HCT116 (cell line): Measurements from ENCODE around the gene KNDC1. TPM values are rescaled to one million over a fixed set of nuclear protein-coding genes. Genes with fewer than 3 reads are reported as not detected.

Experiments
- ATAC-seq: fragments of 200-7000 bp; cut with Tn5 transposase; 2 replicates; pipeline ENCODE4 v1.9.1; 2020; ENCODE audit warnings: mild to moderate bottlenecking, moderate library complexity
- BruUV-seq: library from RNA; stranded (reverse); fragments of 400-500 nt; replicated peaks from 2 replicates; lab custom pipeline; 2021; lab: Mats Ljungman, UMichigan
- CTCF ChIA-PET: fragments of 300-600 bp; sonication (Branson Sonifier 250); formaldehyde crosslinking; loops from one replicate; lab custom pipeline; 2021; ENCODE audit warnings: antibody characterized with exemption; lab: Charles Lee
- POLR2A ChIA-PET: fragments of 300-600, 350-600 bp; sonication (Branson Sonifier 250); formaldehyde crosslinking; loops from one replicate; lab custom pipeline; 2021; ENCODE audit warnings: antibody characterized with exemption; lab: Charles Lee
- RAD21 ChIA-PET, 2 experiments: fragments of 300-600 bp; sonication (Branson Sonifier 250); formaldehyde crosslinking; loops; one replicate each; lab custom pipeline; 2023; ENCODE audit warnings: low total read pairs in 2 of 2; ENCODE audit not compliant: uncharacterized antibody in 2 of 2, unreplicated experiment in 2 of 2, low non-redundant PET in 1 of 2; lab: Charles Lee
- DNase-seq: peaks from one replicate; pipeline ENCODE4 v3.0.0-alpha.2; 2010; ENCODE audit warnings: low read depth, low spot score
- H2AFZ ChIP-seq: fragments of 200-600 bp; shearing (Covaris generic), sonication (generic); 2 replicates; pipeline ENCODE4 v1.6.1; 2017; ENCODE audit warnings: low read depth, mixed run types, mixed read lengths, antibody characterized with exemption, low read length; ENCODE audit not compliant: poor library complexity, severe bottlenecking
- H3K27ac ChIP-seq: 2 replicates; pipeline ENCODE4 v1.5.1; 2012; ENCODE audit warnings: low read depth, low read length
- H3K27me3 ChIP-seq: fragments of 200-600 bp; sonication (generic); 2 replicates; pipeline ENCODE4 v1.6.1; 2016; ENCODE audit warnings: mixed run types, low read length, mixed read lengths; ENCODE audit not compliant: insufficient read depth
- H3K36me3 ChIP-seq, 2 experiments: fragments of 200-500 bp in 1 of 2; fragments of 200-600 bp in 1 of 2; sonication (Bioruptor generic) in 1 of 2; sonication (generic) in 1 of 2; 2 replicates each; pipeline versions ENCODE4 v1.5.1 to v1.6.1; 2014 to 2016; ENCODE audit warnings: low read length in 2 of 2, inconsistent platforms in 1 of 2, mixed read lengths in 1 of 2, mixed run types in 1 of 2; ENCODE audit not compliant: insufficient read depth in 2 of 2, control insufficient read depth in 1 of 2
- H3K4me1 ChIP-seq, 2 experiments: fragments of 200-600 bp in 1 of 2; sonication (generic) in 1 of 2; 2 replicates each; pipeline versions ENCODE4 v1.5.1 to v1.6.1; 2012 to 2017; ENCODE audit warnings: low read length in 2 of 2, inconsistent platforms in 1 of 2, mild to moderate bottlenecking in 1 of 2, mixed read lengths in 1 of 2, mixed run types in 1 of 2, moderate library complexity in 1 of 2; ENCODE audit not compliant: insufficient read depth in 2 of 2, control insufficient read depth in 1 of 2
- H3K4me2 ChIP-seq: fragments of 200-600 bp; sonication (generic); 2 replicates; pipeline ENCODE4 v1.6.1; 2017; ENCODE audit warnings: mixed run types, low read length, mixed read lengths
- H3K4me3 ChIP-seq, 2 experiments: fragments of 200-600 bp in 1 of 2; sonication (generic) in 1 of 2; replicated peaks in 1 of 2; 2 replicates each; pipeline ENCODE4 v1.5.1; 2011 to 2016; ENCODE audit warnings: low read length in 2 of 2, control low read depth in 1 of 2, low read depth in 1 of 2, mild to moderate bottlenecking in 1 of 2, mixed read lengths in 1 of 2, mixed run types in 1 of 2
- H3K79me2 ChIP-seq: fragments of 200-600 bp; sonication (generic); 2 replicates; pipeline ENCODE4 v1.6.1; 2017; ENCODE audit warnings: mild to moderate bottlenecking, mixed run types, low read length, moderate library complexity, mixed read lengths; ENCODE audit not compliant: insufficient read depth
- H3K9ac ChIP-seq: fragments of 200-600 bp; sonication (generic); 2 replicates; pipeline ENCODE4 v1.6.1; 2016; ENCODE audit warnings: low read length, mixed read lengths
- H3K9me2 ChIP-seq: fragments of 200-600 bp; sonication (generic), shearing (Covaris generic); 2 replicates; pipeline ENCODE4 v1.6.1; 2017; ENCODE audit warnings: mixed run types, mild to moderate bottlenecking, moderate library complexity; ENCODE audit not compliant: insufficient read depth
- H3K9me3 ChIP-seq, 2 experiments: fragments of 200-500 bp in 1 of 2; fragments of 200-600 bp in 1 of 2; sonication (Bioruptor generic) in 1 of 2; sonication (generic) in 1 of 2; 2 replicates each; pipeline ENCODE4 v1.6.1; 2014 to 2017; ENCODE audit warnings: low read length in 2 of 2, mixed read lengths in 2 of 2, inconsistent platforms in 1 of 2, low read depth in 1 of 2, mild to moderate bottlenecking in 1 of 2, mixed run types in 1 of 2, moderate library complexity in 1 of 2; ENCODE audit not compliant: control insufficient read depth in 1 of 2, insufficient read depth in 1 of 2
- H4K20me1 ChIP-seq: fragments of 200-600 bp; sonication (generic), shearing (Covaris generic); 2 replicates; pipeline ENCODE4 v1.6.1; 2017; ENCODE audit warnings: mixed run types, mild to moderate bottlenecking, moderate library complexity; ENCODE audit not compliant: insufficient read depth
- ATF3 ChIP-seq: IDR thresholded peaks from 2 replicates; pipeline ENCODE4 v1.6.1; 2012
- CBX3 ChIP-seq: IDR thresholded peaks from 2 replicates; pipeline ENCODE4 v1.6.1; 2012; ENCODE audit warnings: low read depth
- CEBPB ChIP-seq: IDR thresholded peaks from 2 replicates; pipeline ENCODE4 v1.6.1; 2012; ENCODE audit warnings: low read depth
- ELF1 ChIP-seq: IDR thresholded peaks from 2 replicates; pipeline ENCODE4 v1.6.1; 2012; ENCODE audit warnings: low read depth, borderline replicate concordance
- EZH2 ChIP-seq: fragments of 200-600 bp; sonication (generic); IDR thresholded peaks from 2 replicates; pipeline ENCODE4 v1.6.1; 2017; ENCODE audit warnings: antibody characterized with exemption, mixed run types
- EZH2phosphoT487 ChIP-seq: fragments of 200-600 bp; IDR thresholded peaks from 2 replicates; pipeline ENCODE4 v1.6.1; 2018; ENCODE audit warnings: antibody characterized with exemption, borderline replicate concordance
- FOSL1 ChIP-seq: IDR thresholded peaks from 2 replicates; pipeline ENCODE4 v1.6.1; 2012; ENCODE audit warnings: low read depth
- MAX ChIP-seq: IDR thresholded peaks from 2 replicates; pipeline ENCODE4 v1.6.1; 2012
- POLR2A ChIP-seq: IDR thresholded peaks from 2 replicates; pipeline ENCODE4 v1.7.0; 2011; ENCODE audit warnings: borderline replicate concordance; ENCODE audit not compliant: insufficient read depth, insufficient read length; ENCODE audit errors: extremely low read depth
- POLR2AphosphoS5 ChIP-seq: IDR thresholded peaks from 2 replicates; pipeline ENCODE4 v1.6.1; 2011; ENCODE audit warnings: mild to moderate bottlenecking, low read depth, low read length, moderate library complexity
- RAD21 ChIP-seq: IDR thresholded peaks from 2 replicates; pipeline ENCODE4 v1.6.1; 2012; ENCODE audit warnings: low read depth, mild to moderate bottlenecking
- SIN3A ChIP-seq: IDR thresholded peaks from 2 replicates; pipeline ENCODE4 v1.6.1; 2012; ENCODE audit warnings: low read depth
- TCF7L2 ChIP-seq: IDR thresholded peaks from 2 replicates; pipeline ENCODE4 v1.7.0; 2011; ENCODE audit warnings: borderline replicate concordance, inconsistent platforms; ENCODE audit not compliant: insufficient read depth, insufficient read length; ENCODE audit errors: extremely low read depth
- YY1 ChIP-seq: IDR thresholded peaks from 2 replicates; pipeline ENCODE4 v1.6.1; 2011; ENCODE audit warnings: low read length, low read depth, moderate library complexity, mild to moderate bottlenecking; ENCODE audit not compliant: insufficient replicate concordance; ENCODE audit errors: extremely low read depth
- ZNF274 ChIP-seq: fragments of 200-500 bp; sonication (Bioruptor generic); IDR thresholded peaks from 2 replicates; pipeline ENCODE4 v1.6.1; 2014; ENCODE audit warnings: mild to moderate bottlenecking, low read depth, low read length, inconsistent platforms
- intact Hi-C: fragments of 100-400 bp; cut with micrococcal nuclease; formaldehyde crosslinking; loops from 2 replicates; pipeline ENCODE4 v1.10.0; 2022
- total RNA-seq: library from RNA; stranded (reverse); gene quantifications from one replicate; pipeline ENCODE4 v1.2.1, GENCODE V29; 2021; ENCODE audit not compliant: unreplicated experiment
- TF ChIP-seq, protein P1 (sequence below): IDR thresholded peaks from 2 replicates; pipeline ENCODE4 v1.6.1; 2012; ENCODE audit warnings: low read depth
- TF ChIP-seq, protein P2 (sequence below), 3 experiments: fragments of 200-600 bp in 1 of 3; sonication (generic) in 1 of 3; IDR thresholded peaks in 2 of 3; conservative IDR thresholded peaks in 1 of 3; 2 replicates each; pipeline ENCODE4 v1.5.1; 2012 to 2017; ENCODE audit warnings: low read depth in 2 of 3, low read length in 2 of 3, antibody characterized with exemption in 1 of 3, borderline replicate concordance in 1 of 3, control low read depth in 1 of 3, mild to moderate bottlenecking in 1 of 3, mixed read lengths in 1 of 3, mixed run types in 1 of 3, moderate library complexity in 1 of 3; ENCODE audit not compliant: insufficient read depth in 1 of 3

Gene KNDC1
- total RNA-seq, 1 experiment from 2014 or later = 3.6 TPM

DNA sequence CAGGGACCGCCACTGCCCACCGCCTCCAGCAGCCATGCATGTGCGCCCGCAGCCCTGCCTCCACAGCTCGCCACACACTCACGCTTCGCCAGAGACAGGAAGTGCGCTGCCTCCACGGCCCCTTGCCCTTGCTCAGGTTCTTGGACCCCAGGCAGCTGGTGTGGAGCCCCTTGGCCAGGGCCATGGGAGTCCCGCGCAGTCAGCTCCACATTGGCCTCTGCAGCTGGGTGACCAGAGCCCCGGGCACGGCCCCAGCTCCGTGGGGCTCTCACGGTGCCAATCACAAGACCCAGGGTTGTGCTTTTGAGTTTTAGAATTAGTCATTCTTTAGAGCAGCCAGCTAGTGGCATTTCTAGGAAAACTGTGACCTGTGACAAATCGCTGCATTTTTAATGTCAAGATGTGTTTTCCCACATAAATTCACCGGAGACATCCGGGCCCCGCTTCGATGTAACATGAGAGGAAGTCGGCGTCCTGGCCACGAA lies 65.7 kb downstream of the KNDC1 start:
- ChIA-PET RAD21 (no interaction called here), CTCF (no interaction called here), POLR2A (no interaction called here)
- Histone ChIP-seq H3K9ac (no peak overlapping the region), H3K9me3 (no peaks in the 10 kb centered on the region), H3K4me3 (no peak overlapping the region), H3K27me3 (no peaks in the 10 kb centered on the region), H3K9me2 (no peaks in the 10 kb centered on the region), H2AFZ (no peak overlapping the region), H3K4me1 (no peaks in the 10 kb centered on the region), H3K79me2 (no peaks in the 10 kb centered on the region), H3K36me3 (no peaks in the 10 kb centered on the region), H3K27ac (no peak overlapping the region; the same call in 1 of the 2 replicates), H3K4me2 (no peak overlapping the region), H4K20me1 (no peaks in the 10 kb centered on the region)
- TF ChIP-seq CEBPB (no peak), ATF3 (no peak), SIN3A (no peak), EZH2phosphoT487 (no peak), POLR2A (no peak), POLR2AphosphoS5 (no peak), RAD21 (no peak), EZH2 (no peak), TCF7L2 (no peak), ELF1 (no peak), YY1 (no peak), CBX3 (no peak), FOSL1 (no peak), MAX (no peak), ZNF274 (no peak)
- TF ChIP-seq, protein P1, sequence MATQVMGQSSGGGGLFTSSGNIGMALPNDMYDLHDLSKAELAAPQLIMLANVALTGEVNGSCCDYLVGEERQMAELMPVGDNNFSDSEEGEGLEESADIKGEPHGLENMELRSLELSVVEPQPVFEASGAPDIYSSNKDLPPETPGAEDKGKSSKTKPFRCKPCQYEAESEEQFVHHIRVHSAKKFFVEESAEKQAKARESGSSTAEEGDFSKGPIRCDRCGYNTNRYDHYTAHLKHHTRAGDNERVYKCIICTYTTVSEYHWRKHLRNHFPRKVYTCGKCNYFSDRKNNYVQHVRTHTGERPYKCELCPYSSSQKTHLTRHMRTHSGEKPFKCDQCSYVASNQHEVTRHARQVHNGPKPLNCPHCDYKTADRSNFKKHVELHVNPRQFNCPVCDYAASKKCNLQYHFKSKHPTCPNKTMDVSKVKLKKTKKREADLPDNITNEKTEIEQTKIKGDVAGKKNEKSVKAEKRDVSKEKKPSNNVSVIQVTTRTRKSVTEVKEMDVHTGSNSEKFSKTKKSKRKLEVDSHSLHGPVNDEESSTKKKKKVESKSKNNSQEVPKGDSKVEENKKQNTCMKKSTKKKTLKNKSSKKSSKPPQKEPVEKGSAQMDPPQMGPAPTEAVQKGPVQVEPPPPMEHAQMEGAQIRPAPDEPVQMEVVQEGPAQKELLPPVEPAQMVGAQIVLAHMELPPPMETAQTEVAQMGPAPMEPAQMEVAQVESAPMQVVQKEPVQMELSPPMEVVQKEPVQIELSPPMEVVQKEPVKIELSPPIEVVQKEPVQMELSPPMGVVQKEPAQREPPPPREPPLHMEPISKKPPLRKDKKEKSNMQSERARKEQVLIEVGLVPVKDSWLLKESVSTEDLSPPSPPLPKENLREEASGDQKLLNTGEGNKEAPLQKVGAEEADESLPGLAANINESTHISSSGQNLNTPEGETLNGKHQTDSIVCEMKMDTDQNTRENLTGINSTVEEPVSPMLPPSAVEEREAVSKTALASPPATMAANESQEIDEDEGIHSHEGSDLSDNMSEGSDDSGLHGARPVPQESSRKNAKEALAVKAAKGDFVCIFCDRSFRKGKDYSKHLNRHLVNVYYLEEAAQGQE = no peak
- TF ChIP-seq, protein P2, sequence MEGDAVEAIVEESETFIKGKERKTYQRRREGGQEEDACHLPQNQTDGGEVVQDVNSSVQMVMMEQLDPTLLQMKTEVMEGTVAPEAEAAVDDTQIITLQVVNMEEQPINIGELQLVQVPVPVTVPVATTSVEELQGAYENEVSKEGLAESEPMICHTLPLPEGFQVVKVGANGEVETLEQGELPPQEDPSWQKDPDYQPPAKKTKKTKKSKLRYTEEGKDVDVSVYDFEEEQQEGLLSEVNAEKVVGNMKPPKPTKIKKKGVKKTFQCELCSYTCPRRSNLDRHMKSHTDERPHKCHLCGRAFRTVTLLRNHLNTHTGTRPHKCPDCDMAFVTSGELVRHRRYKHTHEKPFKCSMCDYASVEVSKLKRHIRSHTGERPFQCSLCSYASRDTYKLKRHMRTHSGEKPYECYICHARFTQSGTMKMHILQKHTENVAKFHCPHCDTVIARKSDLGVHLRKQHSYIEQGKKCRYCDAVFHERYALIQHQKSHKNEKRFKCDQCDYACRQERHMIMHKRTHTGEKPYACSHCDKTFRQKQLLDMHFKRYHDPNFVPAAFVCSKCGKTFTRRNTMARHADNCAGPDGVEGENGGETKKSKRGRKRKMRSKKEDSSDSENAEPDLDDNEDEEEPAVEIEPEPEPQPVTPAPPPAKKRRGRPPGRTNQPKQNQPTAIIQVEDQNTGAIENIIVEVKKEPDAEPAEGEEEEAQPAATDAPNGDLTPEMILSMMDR (IDR thresholded peaks at IDR 0.05 in 2 of 3, conservative IDR thresholded peaks at IDR 0.05 in 1 of 3; ENCODE audit: borderline replicate concordance in 1 of 3, insufficient read depth in 1 of 3, low read depth in 2 of 3, low read length in 2 of 3) = no peak
- no peak for DNase-seq
- no TSS peak for BruUV-seq
- ATAC-seq = no peak
- intact Hi-C loops = no loop called here
